Neural crest cell (in vitro differentiated cells): Measurements from ENCODE around the gene MYNN. TPM values are rescaled to one million over a fixed set of nuclear protein-coding genes. Genes with fewer than 3 reads are reported as not detected.

Experiments
- DNase-seq: peaks from one replicate; pipeline ENCODE4 v3.0.0; 2021; ENCODE audit warnings: low read depth, mixed read lengths, low spot score
- H3K27ac Mint-ChIP-seq: one replicate; pipeline ENCODE4 v1.8.0; 2021; ENCODE audit warnings: mild to moderate bottlenecking, mixed read lengths; ENCODE audit not compliant: unreplicated experiment
- H3K27me3 Mint-ChIP-seq: 2 replicates; pipeline ENCODE4 v1.8.0; 2021; ENCODE audit warnings: low read depth, mild to moderate bottlenecking, mixed read lengths
- H3K36me3 Mint-ChIP-seq: 2 replicates; pipeline ENCODE4 v1.8.0; 2021; ENCODE audit warnings: low read depth, mild to moderate bottlenecking, mixed read lengths
- H3K4me1 Mint-ChIP-seq: 2 replicates; pipeline ENCODE4 v1.8.0; 2021; ENCODE audit warnings: mixed read lengths
- H3K4me3 Mint-ChIP-seq: one replicate; pipeline ENCODE4 v1.8.0; 2021; ENCODE audit warnings: mild to moderate bottlenecking, mixed read lengths
- H3K9me3 Mint-ChIP-seq: 2 replicates; pipeline ENCODE4 v1.8.0; 2021; ENCODE audit warnings: mixed read lengths
- total RNA-seq: library from RNA; stranded (reverse); gene quantifications from 2 replicates; pipeline ENCODE4 v1.2.1, GENCODE V29; 2021
- TF ChIP-seq, protein P1 (sequence below): fragments of 200-600 bp; sonication (generic); conservative IDR thresholded peaks from 2 replicates; pipeline ENCODE4 v1.5.0; 2021; ENCODE audit warnings: antibody characterized with exemption, mild to moderate bottlenecking

Gene MYNN
- total RNA-seq, 1 donor from 2014 or later, result 15.0 TPM

DNA sequence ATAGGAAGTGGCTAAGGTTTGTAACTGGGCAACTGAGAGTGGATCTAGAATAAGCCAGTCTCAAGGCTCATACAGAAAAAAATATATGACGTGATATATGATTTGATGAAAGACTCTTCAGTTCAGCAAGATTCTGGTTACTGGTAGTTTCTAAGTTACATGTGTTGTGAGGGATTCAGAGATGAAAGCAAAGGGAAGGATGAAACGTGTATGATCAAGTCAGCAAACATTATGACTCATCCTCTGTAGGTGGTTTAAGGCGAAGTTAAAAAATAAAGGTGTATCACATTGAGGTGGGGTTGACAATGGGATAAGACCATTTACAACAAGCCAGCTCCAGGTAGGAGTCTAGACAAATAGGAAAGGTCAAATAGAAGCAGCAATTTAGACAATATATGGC, 24.5 kb upstream of the MYNN start:
- Mint-ChIP-seq H3K9me3 (no peaks in the 10 kb centered on the region), H3K27me3 (peaks cover 34% of the 10 kb centered on the region), H3K4me1 (peaks cover 5% of the 10 kb centered on the region), H3K27ac (no peak overlapping the region), H3K36me3 (no peaks in the 10 kb centered on the region), H3K4me3 (no peak overlapping the region)
- no peak for DNase-seq
- TF ChIP-seq, protein P1, sequence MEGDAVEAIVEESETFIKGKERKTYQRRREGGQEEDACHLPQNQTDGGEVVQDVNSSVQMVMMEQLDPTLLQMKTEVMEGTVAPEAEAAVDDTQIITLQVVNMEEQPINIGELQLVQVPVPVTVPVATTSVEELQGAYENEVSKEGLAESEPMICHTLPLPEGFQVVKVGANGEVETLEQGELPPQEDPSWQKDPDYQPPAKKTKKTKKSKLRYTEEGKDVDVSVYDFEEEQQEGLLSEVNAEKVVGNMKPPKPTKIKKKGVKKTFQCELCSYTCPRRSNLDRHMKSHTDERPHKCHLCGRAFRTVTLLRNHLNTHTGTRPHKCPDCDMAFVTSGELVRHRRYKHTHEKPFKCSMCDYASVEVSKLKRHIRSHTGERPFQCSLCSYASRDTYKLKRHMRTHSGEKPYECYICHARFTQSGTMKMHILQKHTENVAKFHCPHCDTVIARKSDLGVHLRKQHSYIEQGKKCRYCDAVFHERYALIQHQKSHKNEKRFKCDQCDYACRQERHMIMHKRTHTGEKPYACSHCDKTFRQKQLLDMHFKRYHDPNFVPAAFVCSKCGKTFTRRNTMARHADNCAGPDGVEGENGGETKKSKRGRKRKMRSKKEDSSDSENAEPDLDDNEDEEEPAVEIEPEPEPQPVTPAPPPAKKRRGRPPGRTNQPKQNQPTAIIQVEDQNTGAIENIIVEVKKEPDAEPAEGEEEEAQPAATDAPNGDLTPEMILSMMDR, result no peak

DNA sequence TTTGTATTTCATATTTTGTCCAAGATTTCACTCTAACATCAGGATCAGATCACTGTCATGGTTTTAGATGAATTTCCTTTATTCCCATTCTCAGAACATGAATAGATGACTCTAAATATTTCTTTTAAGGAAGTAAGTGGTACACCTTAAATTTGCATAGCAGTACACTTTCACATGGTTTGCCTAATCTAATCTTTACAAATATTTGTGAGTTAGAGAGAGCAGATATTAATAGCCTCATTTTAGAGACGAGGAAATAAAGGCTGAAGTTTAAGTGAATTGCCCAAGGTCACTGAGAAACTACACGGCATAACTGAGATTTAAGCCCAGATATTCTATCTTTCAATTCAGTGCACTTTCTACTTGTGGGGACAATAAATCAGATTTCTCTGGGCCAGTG, 22.5 kb upstream of the MYNN start:
- H3K27me3 Mint-ChIP-seq, result peaks cover 41% of the 10 kb centered on the region
- no peak for DNase-seq
- no peak overlapping the region for H3K4me3 Mint-ChIP-seq
- no peaks in the 10 kb centered on the region for H3K4me1 Mint-ChIP-seq
- H3K36me3 Mint-ChIP-seq, result no peaks in the 10 kb centered on the region
- H3K27ac Mint-ChIP-seq, result no peak overlapping the region
- TF ChIP-seq, protein P1, result no peak
- H3K9me3 Mint-ChIP-seq, result no peaks in the 10 kb centered on the region

DNA sequence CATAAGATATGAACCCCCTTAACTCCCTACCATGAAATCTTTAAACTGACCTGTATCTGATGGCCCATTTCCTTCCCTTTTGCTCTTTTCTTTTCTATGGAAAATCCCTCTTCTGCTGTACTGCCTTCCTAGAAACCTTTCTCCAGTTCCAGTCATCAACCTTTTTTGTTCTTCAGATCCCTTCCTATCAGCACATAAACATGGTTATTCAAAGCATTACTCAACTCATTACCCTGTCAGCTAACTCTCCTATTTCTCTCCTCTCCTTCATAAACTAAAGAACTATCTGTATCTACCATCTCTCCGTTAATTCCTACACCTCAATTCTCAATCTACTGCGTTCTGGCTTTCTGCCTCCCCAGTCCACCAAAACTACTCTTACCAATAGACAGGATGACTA, 21.3 kb upstream of the MYNN start:
- Mint-ChIP-seq H3K4me1 (no peaks in the 10 kb centered on the region), H3K27me3 (peaks cover 39% of the 10 kb centered on the region), H3K9me3 (no peaks in the 10 kb centered on the region), H3K27ac (no peak overlapping the region), H3K4me3 (no peak overlapping the region), H3K36me3 (no peaks in the 10 kb centered on the region)
- no peak for DNase-seq
- TF ChIP-seq, protein P1, result no peak

DNA sequence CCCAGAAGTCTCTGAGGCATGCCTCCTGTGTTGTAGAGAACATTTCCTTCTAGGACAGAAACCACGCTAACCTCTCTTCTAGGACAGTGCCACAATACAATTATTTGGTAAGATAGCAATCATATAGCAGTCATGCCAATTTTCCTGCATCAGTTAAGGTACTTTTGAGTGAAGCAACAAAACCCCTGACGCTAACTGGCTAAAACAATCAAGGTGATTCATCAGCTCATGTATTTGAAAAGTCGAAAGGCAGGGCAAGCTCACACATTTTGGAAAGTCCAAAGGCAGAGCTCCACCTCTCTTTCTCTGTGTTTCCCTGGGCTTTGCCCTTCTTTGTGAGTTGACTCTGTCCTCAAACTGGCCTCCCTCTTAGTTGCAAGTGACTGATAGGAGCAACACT, 18.5 kb upstream of the MYNN start:
- H3K27ac Mint-ChIP-seq, result no peak overlapping the region
- peaks cover 24% of the 10 kb centered on the region for H3K27me3 Mint-ChIP-seq
- H3K4me1 Mint-ChIP-seq, result no peaks in the 10 kb centered on the region
- no peak for DNase-seq
- no peak overlapping the region for H3K4me3 Mint-ChIP-seq
- TF ChIP-seq, protein P1, result no peak
- no peaks in the 10 kb centered on the region for H3K9me3 Mint-ChIP-seq
- no peaks in the 10 kb centered on the region for H3K36me3 Mint-ChIP-seq

DNA sequence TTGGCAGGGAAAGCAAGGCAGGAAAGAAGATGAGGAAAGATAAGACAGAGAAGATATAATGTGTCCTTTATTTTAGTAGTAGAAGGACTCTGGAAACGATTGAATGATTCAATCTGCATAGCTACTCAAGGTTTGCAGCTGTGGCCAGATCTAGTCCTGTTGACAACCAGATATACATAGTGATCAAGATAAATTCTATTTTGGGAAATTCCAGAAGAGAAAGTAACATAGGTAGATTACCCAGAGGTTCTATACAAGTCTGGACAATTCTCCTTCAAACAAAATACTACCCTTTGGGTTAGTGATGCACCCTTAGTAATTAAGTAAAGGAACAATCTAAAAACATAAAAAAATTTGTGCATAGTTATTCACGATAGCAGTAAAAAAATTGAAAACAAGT, 17.7 kb upstream of the MYNN start:
- H3K9me3 Mint-ChIP-seq, result no peaks in the 10 kb centered on the region

More for the DNA sequence above, 17.7 kb upstream of the MYNN start:
- TF ChIP-seq, protein P1, result no peak
- no peaks in the 10 kb centered on the region for H3K4me1 Mint-ChIP-seq
- H3K27ac Mint-ChIP-seq, result no peak overlapping the region
- H3K27me3 Mint-ChIP-seq, result peaks cover 24% of the 10 kb centered on the region
- no peak overlapping the region for H3K4me3 Mint-ChIP-seq
- DNase-seq, result no peak
- no peaks in the 10 kb centered on the region for H3K36me3 Mint-ChIP-seq
